Fibroblast of the aortic adventitia (primary cell): ENCODE measurements around the gene ONECUT2. TPM values are rescaled to one million over a fixed set of nuclear protein-coding genes. Genes with fewer than 3 reads are reported as not detected.
A peak's percentile ranks its signal among the peaks of the same experiment; 100 is the strongest.

Experiments used
- DNase-seq: peaks from one replicate; pipeline ENCODE4 v3.0.0-alpha.2; 2010; ENCODE audit warnings: low read depth
- H3K4me3 ChIP-seq: 2 replicates; pipeline ENCODE4 v1.5.1; 2011; ENCODE audit warnings: low read depth, mild to moderate bottlenecking, control low read depth, low read length, moderate library complexity
- total RNA-seq: library from RNA; depleted of rRNA; stranded (reverse); fragments of >200 nt; gene quantifications from 2 replicates; pipeline ENCODE4 v1.2.3, GENCODE V29; 2012; ENCODE audit warnings: low replicate concordance
- TF ChIP-seq, protein P1 (sequence below): IDR thresholded peaks from 2 replicates; pipeline ENCODE4 v1.5.1; 2011; ENCODE audit warnings: mild to moderate bottlenecking, low read length, control low read depth, inconsistent platforms; ENCODE audit not compliant: insufficient read depth

Gene ONECUT2
- total RNA-seq, 1 donor: under 0.01 TPM

GRCh38 chr18:57436191-57436964 is 1.2 kb downstream of the ONECUT2 start:
- no peak overlapping the region for H3K4me3 ChIP-seq
- TF ChIP-seq, protein P1, sequence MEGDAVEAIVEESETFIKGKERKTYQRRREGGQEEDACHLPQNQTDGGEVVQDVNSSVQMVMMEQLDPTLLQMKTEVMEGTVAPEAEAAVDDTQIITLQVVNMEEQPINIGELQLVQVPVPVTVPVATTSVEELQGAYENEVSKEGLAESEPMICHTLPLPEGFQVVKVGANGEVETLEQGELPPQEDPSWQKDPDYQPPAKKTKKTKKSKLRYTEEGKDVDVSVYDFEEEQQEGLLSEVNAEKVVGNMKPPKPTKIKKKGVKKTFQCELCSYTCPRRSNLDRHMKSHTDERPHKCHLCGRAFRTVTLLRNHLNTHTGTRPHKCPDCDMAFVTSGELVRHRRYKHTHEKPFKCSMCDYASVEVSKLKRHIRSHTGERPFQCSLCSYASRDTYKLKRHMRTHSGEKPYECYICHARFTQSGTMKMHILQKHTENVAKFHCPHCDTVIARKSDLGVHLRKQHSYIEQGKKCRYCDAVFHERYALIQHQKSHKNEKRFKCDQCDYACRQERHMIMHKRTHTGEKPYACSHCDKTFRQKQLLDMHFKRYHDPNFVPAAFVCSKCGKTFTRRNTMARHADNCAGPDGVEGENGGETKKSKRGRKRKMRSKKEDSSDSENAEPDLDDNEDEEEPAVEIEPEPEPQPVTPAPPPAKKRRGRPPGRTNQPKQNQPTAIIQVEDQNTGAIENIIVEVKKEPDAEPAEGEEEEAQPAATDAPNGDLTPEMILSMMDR: no peak
- no peak for DNase-seq

DNA sequence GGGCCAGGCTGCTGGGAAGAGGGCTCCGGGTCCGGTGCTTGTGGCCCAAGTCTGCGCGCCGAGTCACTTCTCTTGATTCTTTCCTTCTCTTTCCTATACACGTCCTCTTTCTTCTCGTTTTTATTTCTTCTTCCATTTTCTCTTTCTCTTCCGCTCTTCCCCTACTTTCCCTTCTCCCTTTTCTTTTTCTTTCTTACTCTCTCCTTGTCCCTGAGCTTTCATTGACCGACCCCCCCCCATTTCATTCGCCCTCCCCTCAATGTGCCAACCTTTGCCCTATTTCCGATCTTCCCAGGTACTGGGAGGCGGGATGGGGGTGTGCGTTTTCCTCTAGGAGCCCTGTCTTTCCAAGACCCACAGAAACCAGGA is 1.8 kb downstream of the ONECUT2 start:
- H3K4me3 ChIP-seq: no peak overlapping the region
- DNase-seq: no peak
- TF ChIP-seq, protein P1: no peak

DNA sequence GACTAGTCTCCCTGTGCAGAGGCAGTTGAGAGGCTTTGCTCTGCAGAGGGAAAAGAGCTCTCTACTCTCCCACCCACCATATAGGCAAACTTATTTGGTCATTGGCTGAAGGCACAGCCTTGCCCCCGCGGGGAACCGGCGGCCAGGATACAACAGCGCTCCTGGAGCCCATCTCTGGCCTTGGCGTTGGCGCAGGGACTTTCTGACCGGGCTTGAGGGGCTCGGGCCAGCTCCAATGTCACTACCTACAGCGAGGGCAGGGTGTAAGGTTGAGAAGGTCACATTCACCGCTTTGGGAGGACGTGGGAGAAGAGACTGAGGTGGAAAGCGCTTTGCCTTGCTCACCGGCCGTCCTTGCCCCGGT is 2.2 kb downstream of the ONECUT2 start:
- H3K4me3 ChIP-seq: no peak overlapping the region
- TF ChIP-seq, protein P1: no peak
- no peak for DNase-seq

- peak overlapping the region; percentile 22 for H3K4me3 ChIP-seq
- DNase-seq: peak; percentile 46
These were observed 2.8 kb downstream of the ONECUT2 start for GRCh38 chr18:57437766-57438671.

DNA sequence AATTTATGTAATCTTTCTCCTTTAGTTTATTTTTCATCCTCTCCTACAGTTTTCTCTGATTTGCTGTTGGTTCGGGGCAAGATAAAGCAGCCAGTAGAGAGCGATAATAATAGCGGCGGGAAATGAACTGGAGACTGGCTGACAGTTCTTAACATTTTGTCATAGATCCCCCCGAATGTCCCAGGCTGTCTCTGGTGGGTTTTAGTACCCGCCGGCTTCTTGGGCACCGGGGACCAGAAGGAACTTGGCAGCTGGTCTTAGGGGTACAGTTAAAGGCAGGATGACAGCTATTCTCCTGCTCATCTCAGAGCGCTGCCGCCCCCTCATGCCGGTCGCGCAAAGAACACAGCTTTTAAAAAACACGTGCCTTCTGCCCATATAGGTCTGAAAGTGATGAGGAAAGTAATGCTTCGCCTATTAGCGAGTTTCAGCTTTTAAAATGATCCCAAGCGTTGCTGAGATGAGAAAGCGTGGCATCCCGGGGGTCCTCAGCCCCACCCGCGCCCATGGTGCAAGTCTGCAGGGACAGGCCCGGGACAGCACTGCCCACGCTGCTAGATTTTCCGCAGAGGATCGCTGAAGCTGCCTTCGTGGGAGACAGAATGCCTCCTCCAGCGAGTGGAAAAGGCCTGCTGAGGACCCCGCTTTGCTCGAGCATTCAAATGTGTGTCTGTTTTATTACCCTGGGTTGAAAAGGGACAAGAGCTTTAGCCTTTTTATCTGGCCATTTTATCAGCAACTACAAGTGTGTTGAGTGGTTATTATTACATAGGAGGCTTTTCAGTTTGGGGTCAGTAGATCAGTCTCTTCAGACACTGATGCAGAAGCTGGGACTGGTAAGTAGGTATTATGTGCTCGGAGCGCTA is 3.8 kb downstream of the ONECUT2 start:
- TF ChIP-seq, protein P1: no peak
- DNase-seq: no peak
- no peak overlapping the region for H3K4me3 ChIP-seq

More at GRCh38 chr18:57437766-57438671, 2.8 kb downstream of the ONECUT2 start:
- TF ChIP-seq, protein P1: peak; percentile 68

DNA sequence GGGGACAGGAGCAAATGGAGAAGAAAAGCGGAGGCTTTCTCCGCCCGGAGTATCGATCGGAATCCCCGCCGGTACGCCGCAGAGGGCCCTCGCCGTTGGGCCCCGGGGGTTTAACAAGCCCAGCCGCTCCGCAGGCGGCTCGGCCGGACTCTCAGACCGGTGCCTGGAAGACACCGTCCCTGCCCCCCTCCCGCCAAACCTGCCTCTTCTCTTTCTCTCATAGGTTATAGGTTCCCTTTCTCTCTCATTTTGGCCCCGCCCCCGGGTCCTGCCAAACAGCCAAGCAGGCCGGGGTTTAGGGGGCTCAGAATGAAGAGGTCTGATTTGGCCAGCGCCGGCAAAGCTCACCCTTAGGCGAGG is 4.4 kb downstream of the ONECUT2 start:
- no peak for DNase-seq
- TF ChIP-seq, protein P1: no peak

More for the DNA sequence above, 4.4 kb downstream of the ONECUT2 start:
- H3K4me3 ChIP-seq: no peak overlapping the region
